GM12874 (cell line): ENCODE measurements around the gene GGT7.

Experiments
- CTCF ChIP-seq: IDR thresholded peaks from 2 replicates; pipeline ENCODE4 v1.5.1; 2011; ENCODE audit warnings: low read depth, mild to moderate bottlenecking, control low read depth, low read length, moderate library complexity; ENCODE audit not compliant: insufficient read depth

Gene GGT7

GRCh38 chr20:34850969-34851368, 21.7 kb downstream of the GGT7 start:
- no peak for TF ChIP-seq CTCF

GRCh38 chr20:34849778-34850177, 22.9 kb downstream of the GGT7 start:
- no peak for TF ChIP-seq CTCF

GRCh38 chr20:34848597-34848996, 24.1 kb downstream of the GGT7 start:
- no peak for TF ChIP-seq CTCF

GRCh38 chr20:34843421-34843820, 29.2 kb downstream of the GGT7 start:
- TF ChIP-seq CTCF: no peak

- TF ChIP-seq CTCF: no peak
Observed at GRCh38 chr20:34842143-34842542, 30.5 kb downstream of the GGT7 start.

GRCh38 chr20:34834459-34834893, 38.2 kb downstream of the GGT7 start:
- TF ChIP-seq CTCF: no peak

- no peak for TF ChIP-seq CTCF
Observed at GRCh38 chr20:34831936-34832335, 40.7 kb downstream of the GGT7 start.

- no peak for TF ChIP-seq CTCF
Observed at GRCh38 chr20:34829191-34829590, 43.5 kb downstream of the GGT7 start.
